H1 (cell line): ENCODE data around the gene SUMF2. TPM values are rescaled to one million over a fixed set of nuclear protein-coding genes. Genes with fewer than 3 reads are reported as not detected.

ENCODE experiments used
- KDM5A ChIP-seq: fragments of 200-600 bp; IDR thresholded peaks from 2 replicates; pipeline ENCODE4 v1.7.1; 2012; ENCODE audit warnings: mild to moderate bottlenecking, low read length, inconsistent platforms, mixed read lengths
- RXRA ChIP-seq: IDR thresholded peaks from 2 replicates; pipeline ENCODE4 v1.6.1; 2011; ENCODE audit warnings: low read depth, mild to moderate bottlenecking, low read length, moderate library complexity; ENCODE audit not compliant: insufficient read depth
- polyA plus RNA-seq, 7 experiments: library from polyadenylated mRNA; depleted of rRNA in 3 of 7; stranded (reverse) in 5 of 7; unstranded in 2 of 7; fragments of >200 nt in 5 of 7; fragments of 200-250 nt in 2 of 7; gene quantifications; 1 replicate in 5 of 7; 2 replicates in 1 of 7; 4 replicates in 1 of 7; pipeline versions ENCODE4 v1.2.1 to v1.2.3, GENCODE V29; 2011 to 2013; ENCODE audit warnings: missing spikeins in 2 of 7, mixed read lengths in 2 of 7
- total RNA-seq: library from RNA; stranded (reverse); fragmentation: NEBNext Ultra II Directional; extraction: Animal tissue kit (Norgen Biotek cat#: 25700); gene quantifications from 2 replicates; pipeline ENCODE4 v1.2.1, GENCODE V29; 2021
- TF ChIP-seq, protein P1 (sequence below): fragments of 300-600 bp; sonication (generic); IDR thresholded peaks from 2 replicates; pipeline ENCODE4 v1.7.1; 2012; ENCODE audit warnings: low read length, moderate library complexity, mild to moderate bottlenecking, inconsistent platforms; ENCODE audit not compliant: insufficient replicate concordance
- TF ChIP-seq, protein P2 (sequence below): IDR thresholded peaks from 2 replicates; pipeline ENCODE4 v1.6.1; 2012; ENCODE audit warnings: inconsistent platforms

The SUMF2 gene
- total and polyA plus RNA-seq, 2 of the 8 experiments (the other 6 are each of a cell fraction or from before 2014, with no cell fraction given), result 39.8 to 59.2 TPM

DNA sequence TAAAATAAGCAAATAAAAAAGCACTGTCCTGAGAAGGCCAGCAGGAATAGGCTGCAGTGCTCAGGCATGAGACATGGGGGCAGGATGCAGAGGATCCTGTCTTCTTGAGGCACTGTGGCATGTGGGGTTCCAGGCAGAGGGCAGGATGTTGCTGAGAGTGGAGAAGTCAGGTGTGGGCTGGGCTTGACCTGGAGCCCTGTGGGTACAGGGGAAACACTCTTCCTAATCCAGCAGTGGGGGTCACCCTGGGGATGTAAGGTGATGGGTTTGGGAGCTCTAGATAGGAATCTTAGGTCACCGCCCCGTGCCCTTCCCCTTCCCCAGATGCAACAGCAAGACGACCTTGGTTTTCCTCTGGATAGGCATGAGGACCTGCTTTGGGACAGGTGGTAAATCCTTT, 13.6 kb downstream of the SUMF2 start (continued):
- TF ChIP-seq, protein P1, sequence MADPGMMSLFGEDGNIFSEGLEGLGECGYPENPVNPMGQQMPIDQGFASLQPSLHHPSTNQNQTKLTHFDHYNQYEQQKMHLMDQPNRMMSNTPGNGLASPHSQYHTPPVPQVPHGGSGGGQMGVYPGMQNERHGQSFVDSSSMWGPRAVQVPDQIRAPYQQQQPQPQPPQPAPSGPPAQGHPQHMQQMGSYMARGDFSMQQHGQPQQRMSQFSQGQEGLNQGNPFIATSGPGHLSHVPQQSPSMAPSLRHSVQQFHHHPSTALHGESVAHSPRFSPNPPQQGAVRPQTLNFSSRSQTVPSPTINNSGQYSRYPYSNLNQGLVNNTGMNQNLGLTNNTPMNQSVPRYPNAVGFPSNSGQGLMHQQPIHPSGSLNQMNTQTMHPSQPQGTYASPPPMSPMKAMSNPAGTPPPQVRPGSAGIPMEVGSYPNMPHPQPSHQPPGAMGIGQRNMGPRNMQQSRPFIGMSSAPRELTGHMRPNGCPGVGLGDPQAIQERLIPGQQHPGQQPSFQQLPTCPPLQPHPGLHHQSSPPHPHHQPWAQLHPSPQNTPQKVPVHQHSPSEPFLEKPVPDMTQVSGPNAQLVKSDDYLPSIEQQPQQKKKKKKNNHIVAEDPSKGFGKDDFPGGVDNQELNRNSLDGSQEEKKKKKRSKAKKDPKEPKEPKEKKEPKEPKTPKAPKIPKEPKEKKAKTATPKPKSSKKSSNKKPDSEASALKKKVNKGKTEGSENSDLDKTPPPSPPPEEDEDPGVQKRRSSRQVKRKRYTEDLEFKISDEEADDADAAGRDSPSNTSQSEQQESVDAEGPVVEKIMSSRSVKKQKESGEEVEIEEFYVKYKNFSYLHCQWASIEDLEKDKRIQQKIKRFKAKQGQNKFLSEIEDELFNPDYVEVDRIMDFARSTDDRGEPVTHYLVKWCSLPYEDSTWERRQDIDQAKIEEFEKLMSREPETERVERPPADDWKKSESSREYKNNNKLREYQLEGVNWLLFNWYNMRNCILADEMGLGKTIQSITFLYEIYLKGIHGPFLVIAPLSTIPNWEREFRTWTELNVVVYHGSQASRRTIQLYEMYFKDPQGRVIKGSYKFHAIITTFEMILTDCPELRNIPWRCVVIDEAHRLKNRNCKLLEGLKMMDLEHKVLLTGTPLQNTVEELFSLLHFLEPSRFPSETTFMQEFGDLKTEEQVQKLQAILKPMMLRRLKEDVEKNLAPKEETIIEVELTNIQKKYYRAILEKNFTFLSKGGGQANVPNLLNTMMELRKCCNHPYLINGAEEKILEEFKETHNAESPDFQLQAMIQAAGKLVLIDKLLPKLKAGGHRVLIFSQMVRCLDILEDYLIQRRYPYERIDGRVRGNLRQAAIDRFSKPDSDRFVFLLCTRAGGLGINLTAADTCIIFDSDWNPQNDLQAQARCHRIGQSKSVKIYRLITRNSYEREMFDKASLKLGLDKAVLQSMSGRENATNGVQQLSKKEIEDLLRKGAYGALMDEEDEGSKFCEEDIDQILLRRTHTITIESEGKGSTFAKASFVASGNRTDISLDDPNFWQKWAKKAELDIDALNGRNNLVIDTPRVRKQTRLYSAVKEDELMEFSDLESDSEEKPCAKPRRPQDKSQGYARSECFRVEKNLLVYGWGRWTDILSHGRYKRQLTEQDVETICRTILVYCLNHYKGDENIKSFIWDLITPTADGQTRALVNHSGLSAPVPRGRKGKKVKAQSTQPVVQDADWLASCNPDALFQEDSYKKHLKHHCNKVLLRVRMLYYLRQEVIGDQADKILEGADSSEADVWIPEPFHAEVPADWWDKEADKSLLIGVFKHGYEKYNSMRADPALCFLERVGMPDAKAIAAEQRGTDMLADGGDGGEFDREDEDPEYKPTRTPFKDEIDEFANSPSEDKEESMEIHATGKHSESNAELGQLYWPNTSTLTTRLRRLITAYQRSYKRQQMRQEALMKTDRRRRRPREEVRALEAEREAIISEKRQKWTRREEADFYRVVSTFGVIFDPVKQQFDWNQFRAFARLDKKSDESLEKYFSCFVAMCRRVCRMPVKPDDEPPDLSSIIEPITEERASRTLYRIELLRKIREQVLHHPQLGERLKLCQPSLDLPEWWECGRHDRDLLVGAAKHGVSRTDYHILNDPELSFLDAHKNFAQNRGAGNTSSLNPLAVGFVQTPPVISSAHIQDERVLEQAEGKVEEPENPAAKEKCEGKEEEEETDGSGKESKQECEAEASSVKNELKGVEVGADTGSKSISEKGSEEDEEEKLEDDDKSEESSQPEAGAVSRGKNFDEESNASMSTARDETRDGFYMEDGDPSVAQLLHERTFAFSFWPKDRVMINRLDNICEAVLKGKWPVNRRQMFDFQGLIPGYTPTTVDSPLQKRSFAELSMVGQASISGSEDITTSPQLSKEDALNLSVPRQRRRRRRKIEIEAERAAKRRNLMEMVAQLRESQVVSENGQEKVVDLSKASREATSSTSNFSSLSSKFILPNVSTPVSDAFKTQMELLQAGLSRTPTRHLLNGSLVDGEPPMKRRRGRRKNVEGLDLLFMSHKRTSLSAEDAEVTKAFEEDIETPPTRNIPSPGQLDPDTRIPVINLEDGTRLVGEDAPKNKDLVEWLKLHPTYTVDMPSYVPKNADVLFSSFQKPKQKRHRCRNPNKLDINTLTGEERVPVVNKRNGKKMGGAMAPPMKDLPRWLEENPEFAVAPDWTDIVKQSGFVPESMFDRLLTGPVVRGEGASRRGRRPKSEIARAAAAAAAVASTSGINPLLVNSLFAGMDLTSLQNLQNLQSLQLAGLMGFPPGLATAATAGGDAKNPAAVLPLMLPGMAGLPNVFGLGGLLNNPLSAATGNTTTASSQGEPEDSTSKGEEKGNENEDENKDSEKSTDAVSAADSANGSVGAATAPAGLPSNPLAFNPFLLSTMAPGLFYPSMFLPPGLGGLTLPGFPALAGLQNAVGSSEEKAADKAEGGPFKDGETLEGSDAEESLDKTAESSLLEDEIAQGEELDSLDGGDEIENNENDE, result no peak
- TF ChIP-seq, protein P2, sequence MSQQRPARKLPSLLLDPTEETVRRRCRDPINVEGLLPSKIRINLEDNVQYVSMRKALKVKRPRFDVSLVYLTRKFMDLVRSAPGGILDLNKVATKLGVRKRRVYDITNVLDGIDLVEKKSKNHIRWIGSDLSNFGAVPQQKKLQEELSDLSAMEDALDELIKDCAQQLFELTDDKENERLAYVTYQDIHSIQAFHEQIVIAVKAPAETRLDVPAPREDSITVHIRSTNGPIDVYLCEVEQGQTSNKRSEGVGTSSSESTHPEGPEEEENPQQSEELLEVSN, result no peak
- TF ChIP-seq KDM5A (no peak), RXRA (no peak)
